ENCODE measurements around the gene TBR1. TPM values are rescaled to one million over a fixed set of nuclear protein-coding genes. Genes with fewer than 3 reads are reported as not detected.

The TBR1 gene
- total RNA-seq, 4 donors from 2014 or later, result not detected

- no peak for TF ChIP-seq POLR2A (IDR thresholded peaks at IDR 0.05)
- TF ChIP-seq, protein P1, sequence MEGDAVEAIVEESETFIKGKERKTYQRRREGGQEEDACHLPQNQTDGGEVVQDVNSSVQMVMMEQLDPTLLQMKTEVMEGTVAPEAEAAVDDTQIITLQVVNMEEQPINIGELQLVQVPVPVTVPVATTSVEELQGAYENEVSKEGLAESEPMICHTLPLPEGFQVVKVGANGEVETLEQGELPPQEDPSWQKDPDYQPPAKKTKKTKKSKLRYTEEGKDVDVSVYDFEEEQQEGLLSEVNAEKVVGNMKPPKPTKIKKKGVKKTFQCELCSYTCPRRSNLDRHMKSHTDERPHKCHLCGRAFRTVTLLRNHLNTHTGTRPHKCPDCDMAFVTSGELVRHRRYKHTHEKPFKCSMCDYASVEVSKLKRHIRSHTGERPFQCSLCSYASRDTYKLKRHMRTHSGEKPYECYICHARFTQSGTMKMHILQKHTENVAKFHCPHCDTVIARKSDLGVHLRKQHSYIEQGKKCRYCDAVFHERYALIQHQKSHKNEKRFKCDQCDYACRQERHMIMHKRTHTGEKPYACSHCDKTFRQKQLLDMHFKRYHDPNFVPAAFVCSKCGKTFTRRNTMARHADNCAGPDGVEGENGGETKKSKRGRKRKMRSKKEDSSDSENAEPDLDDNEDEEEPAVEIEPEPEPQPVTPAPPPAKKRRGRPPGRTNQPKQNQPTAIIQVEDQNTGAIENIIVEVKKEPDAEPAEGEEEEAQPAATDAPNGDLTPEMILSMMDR (IDR thresholded peaks at IDR 0.05), result no peak
- no peak for TF ChIP-seq EP300 (IDR thresholded peaks at IDR 0.05)
- H3K4me1 ChIP-seq, result no peaks in the 10 kb centered on the region
- H3K36me3 ChIP-seq, result peaks cover 0 to 15% (median 0%) of the 10 kb centered on the region in 3 donors
Measured at GRCh38 chr2:161373942-161374341, 42.2 kb upstream of the TBR1 start.

GRCh38 chr2:161374446-161374845, 41.7 kb upstream of the TBR1 start:
- H3K4me1 ChIP-seq, result no peaks in the 10 kb centered on the region
- H3K4me3 ChIP-seq, result no peak overlapping the region
- TF ChIP-seq POLR2A (IDR thresholded peaks at IDR 0.05) (no peak), EP300 (IDR thresholded peaks at IDR 0.05) (no peak)
- TF ChIP-seq, protein P1 (IDR thresholded peaks at IDR 0.05), result no peak
- DNase-seq (ENCODE audit: low spot score in 2 of 2), result no peak
- H3K36me3 ChIP-seq, result peaks cover 0 to 15% (median 0%) of the 10 kb centered on the region in 3 donors
- 95 to 98% methylated on average over 1 of the region's 1 CpG for WGBS, 2 donors
- no peaks in the 10 kb centered on the region for H3K9me3 ChIP-seq
- no peak overlapping the region for H3K27ac ChIP-seq
- H3K27me3 ChIP-seq, result no peaks in the 10 kb centered on the region

More at GRCh38 chr2:161373942-161374341, 42.2 kb upstream of the TBR1 start:
- DNase-seq (ENCODE audit: low spot score in 2 of 2), result no peak
- Histone ChIP-seq H3K27ac (no peak overlapping the region), H3K4me3 (no peak overlapping the region), H3K27me3 (no peaks in the 10 kb centered on the region), H3K9me3 (no peaks in the 10 kb centered on the region)

GRCh38 chr2:161379740-161380139, 36.4 kb upstream of the TBR1 start:
- Histone ChIP-seq H3K27ac (no peak overlapping the region), H3K4me3 (no peak overlapping the region), H3K27me3 (no peaks in the 10 kb centered on the region), H3K9me3 (no peaks in the 10 kb centered on the region), H3K4me1 (no peaks in the 10 kb centered on the region), H3K36me3 (no peaks in the 10 kb centered on the region)
- DNase-seq (ENCODE audit: low spot score in 2 of 2), result no peak
- 93% methylated on average over 2 of the region's 2 CpGs for WGBS, 2 donors
- TF ChIP-seq, protein P1 (IDR thresholded peaks at IDR 0.05), result no peak
- TF ChIP-seq POLR2A (IDR thresholded peaks at IDR 0.05), result no peak
- TF ChIP-seq EP300 (IDR thresholded peaks at IDR 0.05), result no peak

- H3K9me3 ChIP-seq, result no peaks in the 10 kb centered on the region
Measured at GRCh38 chr2:161381546-161381945, 34.6 kb upstream of the TBR1 start.

DNA sequence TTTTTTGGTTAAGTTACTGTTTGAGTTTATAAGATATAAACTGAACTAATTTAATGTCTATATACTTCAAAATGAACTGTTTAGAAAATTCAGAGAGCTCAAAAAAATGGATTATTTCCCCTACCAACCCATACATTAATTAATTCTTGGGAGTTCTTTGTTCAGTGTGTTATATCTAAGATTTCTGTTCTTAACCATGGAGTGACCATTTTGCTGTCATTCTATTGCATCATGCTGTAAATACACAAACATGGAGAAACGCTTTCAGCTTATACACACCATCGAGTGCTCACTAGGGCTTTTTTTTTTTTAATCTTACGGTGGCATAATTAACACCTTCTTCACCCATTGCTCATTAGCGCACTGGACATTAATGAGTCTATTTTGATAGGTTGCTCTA, 33.4 kb upstream of the TBR1 start:
- H3K9me3 ChIP-seq, result no peaks in the 10 kb centered on the region
- no peak for TF ChIP-seq POLR2A (IDR thresholded peaks at IDR 0.05)
- no peak for TF ChIP-seq EP300 (IDR thresholded peaks at IDR 0.05)
- TF ChIP-seq, protein P1 (IDR thresholded peaks at IDR 0.05), result no peak
- no peak overlapping the region for H3K27ac ChIP-seq
- WGBS, 2 donors, result 89 to 95% methylated on average over 4 of the region's 4 CpGs
- H3K27me3 ChIP-seq, result no peaks in the 10 kb centered on the region
- no peak overlapping the region for H3K4me3 ChIP-seq
- no peaks in the 10 kb centered on the region for H3K4me1 ChIP-seq
- no peak for DNase-seq (ENCODE audit: low spot score in 2 of 2)
- peaks cover 0 to 6% (median 0%) of the 10 kb centered on the region in 3 donors for H3K36me3 ChIP-seq

More at GRCh38 chr2:161381546-161381945, 34.6 kb upstream of the TBR1 start:
- no peaks in the 10 kb centered on the region for H3K4me1 ChIP-seq
- peaks cover 0 to 3% (median 0%) of the 10 kb centered on the region in 3 donors for H3K36me3 ChIP-seq
- no peak for DNase-seq (ENCODE audit: low spot score in 2 of 2)
- TF ChIP-seq, protein P1 (IDR thresholded peaks at IDR 0.05), result no peak
- TF ChIP-seq EP300 (IDR thresholded peaks at IDR 0.05), result no peak
- no peak for TF ChIP-seq POLR2A (IDR thresholded peaks at IDR 0.05)
- no peak overlapping the region for H3K27ac ChIP-seq
- no peak overlapping the region for H3K4me3 ChIP-seq
- H3K27me3 ChIP-seq, result no peaks in the 10 kb centered on the region
- WGBS, 2 donors, result 70 to 72% methylated on average over 3 of the region's 3 CpGs
